NCI-H146 treated with DMSO at 0.1 percent for 48 hours (cell line): ENCODE measurements around the gene ZNF605.
"Not testable (repeated sequence)": the region's sequence is repeated elsewhere in the genome, so short reads cannot be mapped to it uniquely, and the experiment has no call there.

Experiments used
- DNase-seq: peaks from one replicate; lab custom pipeline; 2025; ENCODE audit not compliant: unreplicated experiment; lab: John Stamatoyannopoulos, UW

Gene ZNF605

DNA sequence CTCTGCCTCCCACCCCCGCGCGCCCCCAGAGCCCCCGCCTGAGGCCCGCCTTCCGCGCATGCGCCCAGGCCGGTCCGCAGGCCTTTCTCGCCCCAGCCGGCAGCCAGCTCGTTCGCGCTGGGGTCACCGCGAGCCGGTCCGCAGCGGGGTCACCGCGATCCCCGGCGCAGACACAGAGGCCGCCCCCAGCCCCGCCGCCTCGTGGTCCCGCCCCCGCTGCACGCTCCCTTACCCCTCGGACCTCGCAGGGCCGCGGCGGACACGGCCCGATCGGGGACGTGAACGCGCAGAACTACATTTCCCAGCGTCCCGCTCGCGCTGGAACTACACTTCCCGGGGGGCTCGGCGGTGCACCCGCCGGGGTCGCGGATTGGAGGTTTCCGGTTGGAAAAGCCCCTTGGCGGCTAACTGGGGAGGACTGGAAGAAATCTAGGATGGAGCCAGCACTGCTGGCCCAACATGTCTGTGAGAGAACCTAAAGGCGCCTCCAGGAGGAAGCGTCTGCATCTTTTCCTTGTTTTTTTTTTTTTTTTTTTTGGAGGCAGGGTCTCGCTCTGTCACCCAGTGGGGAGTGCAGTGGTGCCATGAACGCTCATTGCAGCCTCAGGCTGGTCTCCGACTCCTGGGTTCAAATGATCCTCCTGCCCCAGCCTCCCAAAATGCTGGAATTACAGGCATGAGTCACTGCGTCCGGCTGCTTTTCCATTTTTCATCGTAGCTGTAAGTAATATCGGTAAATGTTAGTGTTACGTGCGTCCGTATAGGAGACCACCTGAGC lies at the start of gene ZNF605:
ZNF605 (minus strand) TSS at position 296 of the 778 bp plus-strand sequence. CDS start 10,671 bp downstream, outside the sequence.
- DNase-seq, result peak; percentile 73

DNA sequence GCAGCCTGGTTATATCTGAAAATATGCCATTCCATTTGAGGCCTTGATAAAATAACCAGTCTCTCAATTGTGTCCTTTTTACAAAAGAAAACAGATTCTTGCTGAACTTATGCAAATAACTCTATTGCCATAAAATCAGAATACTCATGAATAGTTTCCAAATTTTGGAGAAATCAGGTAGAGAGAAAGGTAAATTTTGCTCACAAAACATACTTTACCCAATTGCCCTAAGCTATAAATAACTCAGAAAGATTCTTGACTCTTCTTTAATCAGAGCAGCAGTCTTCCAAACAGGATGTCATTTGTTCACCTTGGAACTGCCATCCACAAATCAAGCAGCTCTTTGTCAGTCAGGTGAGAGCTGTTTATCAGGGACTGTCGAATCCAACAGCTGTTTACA lies 42.6 kb upstream of the ZNF605 start:
- DNase-seq, result no peak

DNA sequence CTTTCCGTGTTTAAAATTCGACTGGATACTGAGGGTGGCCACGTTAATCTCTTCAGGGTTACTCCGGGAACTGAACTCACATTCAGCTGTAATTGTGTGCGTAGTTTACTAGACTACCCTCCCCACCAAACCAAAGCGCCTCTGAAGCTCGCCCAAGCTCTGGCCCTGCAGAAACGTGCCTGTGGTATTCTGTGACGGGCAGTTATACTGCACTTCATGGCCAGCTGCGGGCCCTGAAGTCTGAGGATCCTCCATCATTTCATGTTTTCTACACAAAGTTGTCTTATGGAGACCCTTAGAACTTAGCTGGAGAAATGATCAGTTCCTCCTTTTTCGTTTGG lies 30.7 kb upstream of the ZNF605 start:
- DNase-seq, result no peak

DNA sequence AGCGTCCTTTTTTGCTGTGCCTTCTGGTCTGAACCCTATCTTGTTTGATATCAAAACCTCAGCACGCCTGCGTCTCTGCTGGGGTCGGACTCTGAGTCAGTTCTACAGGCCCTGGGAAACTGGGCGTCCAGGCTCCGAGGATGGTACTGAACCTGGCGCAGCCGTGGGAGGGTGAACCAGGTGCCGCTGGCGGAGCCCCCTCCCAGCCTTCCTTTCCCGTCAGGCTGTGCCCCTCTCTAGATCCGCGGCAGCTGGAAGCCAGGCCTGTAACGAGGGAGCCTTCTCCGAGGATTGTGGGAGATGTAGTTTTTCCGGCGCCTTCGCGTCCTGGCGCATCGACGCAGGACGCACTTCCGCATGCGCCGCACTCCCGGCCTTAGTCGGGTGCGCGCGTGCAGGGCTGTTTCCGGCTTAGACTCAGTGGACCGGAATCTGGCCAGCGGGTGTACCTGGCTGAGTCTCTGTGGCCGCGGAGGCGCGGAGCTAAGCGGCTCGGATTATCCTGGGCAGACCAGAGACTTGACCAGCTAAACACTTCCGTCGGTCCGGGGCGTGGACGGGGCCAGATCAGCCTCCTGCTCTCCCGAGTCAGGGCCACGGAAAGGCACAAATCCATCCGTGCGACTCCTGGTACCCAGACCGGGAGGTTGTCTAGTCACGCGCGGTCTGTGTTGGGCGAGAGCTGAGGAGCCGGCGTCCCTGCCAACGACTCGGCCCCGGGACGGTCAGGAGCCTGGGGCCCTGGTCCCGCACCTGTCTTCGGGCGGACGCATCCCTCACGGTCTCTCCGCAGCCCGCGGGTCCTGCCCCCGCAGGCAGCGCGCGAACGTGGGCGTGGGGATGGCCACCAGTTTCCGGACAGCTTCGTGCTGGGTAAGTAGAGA lies 30.1 kb upstream of the ZNF605 start, which contains the start of gene ZNF26:
ZNF26 (plus strand) TSS at position 367 of the 884 bp plus-strand sequence; CDS start at position 841, 474 bp downstream.
- DNase-seq, result peak; percentile 90

DNA sequence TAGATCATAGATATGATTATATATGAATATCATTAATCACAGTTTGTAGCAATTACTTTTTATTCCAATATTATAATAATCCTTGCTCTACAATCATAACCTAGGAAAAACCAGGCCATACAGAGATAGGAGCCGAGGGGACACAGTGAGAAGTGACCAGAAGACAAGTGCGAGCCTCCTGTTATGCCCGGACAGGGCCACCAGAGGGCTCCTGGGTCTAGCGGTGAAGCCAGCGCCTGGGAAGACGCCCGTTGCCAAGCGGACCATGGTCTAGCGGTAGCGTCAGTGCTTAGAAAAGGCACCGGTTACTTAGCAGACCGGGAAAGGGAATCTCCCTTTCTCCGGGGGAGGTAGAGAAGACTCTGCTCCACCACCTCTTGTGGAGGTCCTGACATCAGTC lies 20.8 kb upstream of the ZNF605 start:
- DNase-seq, result not testable (repeated sequence)

DNA sequence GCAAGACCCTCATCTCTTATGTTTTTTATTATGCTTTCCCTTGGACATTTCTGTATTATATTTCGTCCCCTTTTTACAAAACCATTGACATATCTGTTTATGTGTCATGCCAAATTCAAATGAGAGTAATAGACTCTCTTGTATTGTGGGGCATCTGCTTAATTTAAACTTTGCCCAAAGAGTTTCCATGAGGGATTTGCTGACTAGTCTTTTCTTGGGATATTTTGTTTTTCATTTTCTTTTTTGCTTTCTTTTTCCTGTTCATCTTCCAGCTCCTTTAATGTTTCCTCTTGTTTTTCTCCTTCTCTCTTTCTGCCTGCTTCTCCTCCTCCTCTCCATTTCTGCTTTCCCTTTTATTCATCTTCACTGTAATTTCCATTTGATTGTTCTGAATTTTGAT lies 16.3 kb upstream of the ZNF605 start:
- no peak for DNase-seq

DNA sequence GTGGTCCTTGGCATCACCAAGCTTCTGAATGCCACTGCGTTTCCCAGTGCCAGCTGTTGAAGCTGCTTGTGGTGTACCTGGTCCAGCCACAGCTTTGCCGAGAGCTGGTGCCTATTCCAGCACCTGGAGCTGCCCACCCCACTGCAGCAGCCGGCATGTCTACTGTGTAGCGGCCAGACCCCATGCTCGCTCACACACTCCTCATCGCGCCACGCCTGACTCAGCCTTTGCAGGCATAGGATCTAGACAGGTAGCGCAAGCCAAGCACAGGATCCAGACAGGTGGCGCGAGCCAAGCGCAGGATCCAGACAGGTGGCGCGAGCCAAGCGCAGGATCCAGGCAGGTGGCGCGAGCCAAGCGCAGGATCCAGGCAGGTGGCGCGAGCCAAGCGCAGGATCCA lies 11.6 kb upstream of the ZNF605 start:
- DNase-seq, result no peak

DNA sequence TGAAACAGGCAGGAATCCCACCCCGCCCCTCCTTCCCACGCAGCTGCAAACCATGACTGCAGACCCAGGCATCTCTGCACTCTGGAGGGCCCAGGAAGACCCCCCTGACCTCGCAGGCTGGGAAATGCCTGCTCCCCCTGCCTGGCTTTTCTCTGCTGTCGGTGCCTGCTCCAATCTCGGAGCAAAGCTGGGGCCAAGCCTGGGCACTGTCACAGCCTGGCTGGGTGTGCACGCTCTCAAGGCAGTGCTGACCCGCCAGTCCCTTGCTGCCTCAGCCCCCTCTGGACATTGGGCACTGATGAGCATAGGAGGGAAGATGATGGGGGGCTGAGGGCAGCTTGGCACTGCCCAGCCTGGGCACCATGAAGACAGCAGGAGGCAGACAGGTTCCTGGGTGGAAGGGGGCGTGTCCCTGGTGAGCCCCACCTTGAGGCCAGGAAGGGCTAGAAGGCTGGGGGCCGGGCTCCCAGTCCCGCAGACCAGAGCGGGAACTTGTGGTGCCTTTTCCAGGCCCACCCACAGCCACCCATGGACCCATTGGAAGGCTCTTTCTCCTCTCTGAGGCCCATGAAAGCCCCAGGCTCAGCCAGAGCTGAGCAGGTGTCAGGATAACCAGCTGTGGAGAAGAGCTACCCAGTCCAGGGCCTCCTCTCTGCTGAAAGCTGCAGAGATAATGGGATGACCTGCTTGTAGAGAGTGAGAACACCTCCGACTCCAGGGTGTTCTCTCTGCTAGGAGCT lies 10.7 kb upstream of the ZNF605 start:
- no peak for DNase-seq

DNA sequence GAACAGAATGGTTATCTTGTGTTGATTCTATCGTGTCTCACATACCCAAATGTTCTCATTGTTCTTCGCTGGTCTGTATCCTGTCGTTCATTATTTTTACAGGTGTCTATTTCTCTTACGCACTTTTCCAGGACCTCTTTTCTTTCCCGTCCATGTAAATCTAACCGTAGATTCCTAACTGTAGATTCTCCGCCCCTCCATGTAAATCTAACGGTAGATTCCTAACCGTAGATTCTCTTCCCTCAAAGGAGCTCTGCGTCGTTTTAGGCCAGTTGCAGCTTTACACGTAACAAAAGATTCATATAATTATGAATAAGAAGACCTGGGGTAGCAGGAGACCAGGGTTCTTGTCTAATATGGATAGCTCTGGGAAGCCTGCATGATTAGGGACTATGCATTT lies 9.7 kb upstream of the ZNF605 start:
- no peak for DNase-seq

DNA sequence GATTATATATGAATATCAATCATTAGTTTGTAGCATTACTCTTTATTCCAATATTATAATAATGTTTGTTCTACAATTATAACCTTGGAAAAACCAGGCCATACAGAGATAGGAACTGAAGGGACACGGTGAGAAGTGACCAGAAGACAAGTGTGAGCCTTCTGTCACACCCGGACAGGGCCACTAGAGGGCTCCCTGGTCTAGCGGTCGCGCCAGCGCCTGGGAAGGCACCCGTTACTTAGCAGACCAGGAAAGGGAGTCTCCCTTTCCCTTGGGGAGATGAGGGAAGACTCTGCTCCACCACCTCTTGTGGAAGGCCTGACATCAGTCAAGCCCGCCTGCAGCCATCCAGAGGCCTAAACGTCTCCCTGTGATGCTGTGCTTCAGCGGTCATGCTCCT lies 7.8 kb upstream of the ZNF605 start:
- DNase-seq, result not testable (repeated sequence)

DNA sequence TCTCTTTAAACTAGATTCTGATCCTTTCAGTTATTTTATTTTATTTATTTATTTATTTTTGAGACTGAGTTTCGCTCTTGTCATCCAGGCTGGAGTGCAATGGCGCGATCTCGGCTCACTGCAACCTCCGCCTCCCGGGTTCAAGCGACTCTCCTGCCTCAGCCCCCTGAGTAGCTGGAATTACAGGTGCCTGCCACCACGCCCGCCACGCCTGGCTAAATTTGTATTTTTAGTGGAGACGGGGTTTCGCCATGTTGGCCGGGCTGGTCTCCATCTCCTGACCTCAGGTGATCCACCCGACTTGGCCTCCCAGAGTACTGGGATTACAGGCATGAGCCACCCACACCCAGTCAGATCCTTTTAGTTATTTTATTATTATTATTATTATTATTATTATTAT lies 5.7 kb upstream of the ZNF605 start:
- not testable (repeated sequence) for DNase-seq

DNA sequence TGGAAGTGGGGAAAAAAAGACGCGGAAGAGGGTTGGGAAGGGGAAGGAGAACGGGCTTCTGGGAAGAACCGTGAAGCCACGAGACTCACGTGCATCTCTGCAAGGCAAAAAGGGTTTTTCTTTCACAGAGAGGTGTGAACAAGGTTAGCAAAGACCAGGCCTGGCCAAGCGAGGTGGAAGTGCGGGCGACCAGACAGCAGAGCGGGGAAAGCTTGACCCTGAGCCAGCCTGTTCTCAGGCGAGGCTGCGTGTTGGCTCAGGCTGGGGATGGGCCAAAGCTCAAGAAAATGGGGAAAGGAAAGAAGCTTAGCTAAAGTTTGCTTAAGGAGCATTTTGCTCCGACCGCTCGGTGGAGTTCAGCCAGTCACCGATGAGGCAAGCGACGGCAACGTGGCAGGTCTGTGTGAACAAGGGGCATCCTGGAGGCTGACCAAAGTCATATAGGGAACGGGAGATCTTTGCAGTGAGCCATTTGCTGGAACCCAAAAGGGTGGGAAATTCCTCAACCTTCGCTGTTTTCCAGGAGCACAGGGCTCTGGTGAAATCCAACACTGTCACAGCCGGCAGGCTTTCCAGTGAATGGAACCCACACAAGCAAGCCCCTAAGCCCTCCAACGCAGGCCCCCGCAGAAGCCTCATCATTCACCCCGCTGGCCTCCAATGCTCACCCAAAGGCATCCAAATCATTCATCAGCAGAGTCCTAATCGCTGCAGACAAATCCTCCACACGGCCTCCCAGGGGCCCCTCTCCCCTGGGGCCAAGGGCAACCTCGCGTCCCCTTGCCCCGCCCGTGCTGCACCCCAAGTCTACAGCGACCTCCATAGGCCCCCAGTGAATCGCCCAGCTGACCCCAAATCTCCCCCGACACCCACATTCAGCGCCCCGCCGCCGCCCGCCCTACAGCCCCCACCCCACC lies 754 bp downstream of the ZNF605 start:
- peak; percentile 15 for DNase-seq

DNA sequence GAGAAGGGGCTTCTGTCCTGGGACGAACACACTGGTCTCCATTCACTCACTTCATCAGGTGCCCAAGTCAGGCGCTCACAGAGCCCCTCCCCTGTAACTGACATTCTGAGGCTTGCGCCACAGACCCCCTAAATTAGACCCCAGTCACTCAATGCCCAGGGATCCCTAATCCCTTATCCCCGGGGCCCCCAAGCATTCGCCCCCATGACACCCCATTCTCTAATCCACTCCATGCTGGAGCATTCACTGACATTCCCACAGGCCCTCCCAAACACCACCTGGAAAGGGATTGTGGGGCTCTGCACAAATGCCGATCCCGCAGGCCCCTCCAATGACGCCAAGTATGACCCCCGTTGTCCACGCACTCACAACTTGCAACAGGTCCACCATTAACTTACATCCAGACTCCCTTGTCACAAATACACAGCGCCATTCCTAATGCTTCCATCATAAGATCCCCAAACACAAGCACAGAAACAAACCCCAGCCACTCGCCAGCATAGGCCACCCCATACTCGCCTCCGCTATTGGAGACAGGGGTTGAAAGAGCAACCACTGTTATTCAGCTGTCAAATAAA lies 1.5 kb downstream of the ZNF605 start:
- DNase-seq, result no peak

DNA sequence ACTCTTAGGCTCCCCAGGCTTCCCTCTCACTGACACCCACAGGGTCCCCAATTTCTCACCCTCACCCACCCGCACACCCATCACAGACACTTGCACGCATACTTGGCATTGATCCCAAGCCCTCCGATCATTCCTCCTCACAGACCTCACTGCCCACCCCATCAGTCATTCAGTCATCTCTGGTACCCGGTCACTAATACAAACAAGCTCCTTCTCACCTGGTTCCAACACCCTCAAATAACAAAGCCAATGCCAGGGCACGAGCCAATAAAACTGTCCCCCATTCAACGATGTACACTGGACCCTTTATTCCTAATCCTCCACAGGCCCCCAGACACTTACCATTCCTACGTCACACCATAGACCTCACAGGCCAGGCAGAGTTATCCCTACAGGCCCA lies 2.3 kb downstream of the ZNF605 start:
- no peak for DNase-seq

DNA sequence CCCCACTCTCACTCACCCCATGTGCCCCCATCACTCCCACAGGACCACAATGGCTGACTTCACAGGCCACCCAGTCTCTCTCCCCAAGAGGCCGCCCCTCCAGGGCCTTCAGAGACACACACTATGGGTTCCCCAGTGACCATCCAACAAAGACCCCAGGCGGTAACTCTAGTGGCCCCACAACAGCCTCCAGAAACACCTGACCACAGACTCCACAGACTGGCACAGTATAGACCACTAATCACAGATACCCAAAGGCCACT lies 3.0 kb downstream of the ZNF605 start:
- no peak for DNase-seq

DNA sequence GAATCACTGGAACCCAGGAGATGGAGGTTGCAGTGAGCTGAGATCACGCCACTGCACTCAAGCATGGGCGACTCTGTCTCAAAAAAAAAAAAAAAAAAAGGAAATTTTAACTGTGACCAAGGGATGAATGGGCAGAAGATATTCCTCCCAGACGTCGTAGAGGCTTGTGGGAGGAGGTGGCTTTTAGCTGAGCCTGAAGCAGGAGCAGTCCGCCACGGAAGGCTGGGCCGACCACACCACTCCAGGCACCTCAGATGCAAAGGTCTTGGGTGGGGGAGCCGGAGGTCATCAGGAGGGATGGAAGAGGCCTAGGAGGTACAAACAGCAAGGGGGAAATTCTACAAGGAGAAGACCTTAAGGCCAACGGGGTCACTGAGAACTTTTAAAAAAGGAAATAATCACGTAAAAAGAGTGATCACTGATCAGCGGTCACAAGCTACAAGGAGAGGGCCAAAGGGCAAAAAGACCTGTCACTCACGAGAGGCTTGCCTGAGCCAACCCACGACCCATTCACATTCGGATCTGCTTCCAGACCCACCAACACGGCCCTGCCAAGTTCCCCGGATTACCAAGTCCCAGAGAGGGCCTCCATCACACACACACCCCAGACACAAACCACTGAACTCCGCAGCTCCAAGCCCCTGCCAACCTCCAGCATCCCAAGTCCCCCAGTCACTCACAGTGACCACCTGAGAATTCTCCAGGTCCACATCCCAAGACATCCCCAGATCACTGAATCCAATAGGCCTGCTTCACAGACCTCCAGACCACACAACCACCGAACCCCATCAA lies 3.5 kb downstream of the ZNF605 start:
- no peak for DNase-seq

DNA sequence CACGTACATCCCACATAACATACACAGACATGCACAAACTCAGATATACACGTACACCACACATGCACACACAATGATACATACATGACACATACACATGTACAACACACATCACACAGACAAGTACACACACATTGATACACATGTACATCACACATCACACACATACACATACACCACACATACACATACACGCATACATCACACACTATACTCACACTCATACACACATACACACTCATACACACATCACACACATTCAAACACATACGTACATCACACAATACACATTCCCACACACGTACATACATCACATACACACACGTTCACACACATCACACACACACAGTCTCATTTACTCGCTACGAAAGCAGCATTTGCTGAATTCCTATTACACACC lies 4.5 kb downstream of the ZNF605 start:
- DNase-seq, result no peak

DNA sequence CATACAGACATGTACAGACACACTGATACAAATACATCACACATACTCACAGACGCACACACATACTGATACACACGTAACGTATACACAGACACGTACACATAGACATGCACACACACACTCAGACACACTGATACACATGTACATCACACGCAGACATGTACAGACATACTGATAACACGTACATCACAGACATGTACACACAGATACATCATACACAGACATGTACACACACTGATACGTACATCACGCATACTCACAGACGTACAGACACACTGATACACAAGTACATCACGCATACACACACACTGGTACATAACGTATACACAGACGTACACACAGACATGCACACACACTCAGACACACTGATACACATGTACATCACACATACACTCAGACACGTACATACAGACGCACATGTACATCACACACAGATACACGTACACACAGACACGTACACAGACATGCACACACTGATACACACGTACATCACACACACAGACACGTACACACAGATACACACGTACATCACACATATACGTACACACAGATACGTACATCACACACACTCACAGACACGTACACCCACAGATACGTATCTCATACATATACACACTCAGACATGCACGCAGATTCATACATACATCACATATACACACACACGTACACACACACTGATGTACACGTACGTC lies 5.1 kb downstream of the ZNF605 start:
- DNase-seq, result no peak
